HepG2 (cell line): Measurements from ENCODE around the gene MAP3K2. TPM values are rescaled to one million over a fixed set of nuclear protein-coding genes. Genes with fewer than 3 reads are reported as not detected.

Experiments
- CHCHD3 ChIP-seq: sonication (generic); formaldehyde crosslinking; IDR thresholded peaks from 2 replicates; pipeline ENCODE4 v1.8.0; 2022; ENCODE audit warnings: mild to moderate bottlenecking, missing genetic modification reagents, moderate library complexity
- GFI1 ChIP-seq: sonication (generic); formaldehyde crosslinking; IDR thresholded peaks from 2 replicates; pipeline ENCODE4 v1.5.0; 2020; ENCODE audit warnings: missing genetic modification reagents, mild to moderate bottlenecking, borderline replicate concordance
- IKZF4 ChIP-seq: sonication (generic); formaldehyde crosslinking; IDR thresholded peaks from 2 replicates; pipeline ENCODE4 v1.5.1; 2020; ENCODE audit warnings: borderline replicate concordance, mild to moderate bottlenecking, low read depth, missing genetic modification reagents; ENCODE audit errors: not compliant biosample characterization
- MAFG ChIP-seq: sonication (generic); formaldehyde crosslinking; IDR thresholded peaks from 2 replicates; pipeline ENCODE4 v1.5.1; 2020; ENCODE audit warnings: mild to moderate bottlenecking, missing genetic modification reagents
- MYC ChIP-seq: sonication (generic); formaldehyde crosslinking; IDR thresholded peaks from 2 replicates; pipeline ENCODE4 v1.9.0; 2021; ENCODE audit warnings: missing genetic modification reagents, borderline replicate concordance
- NFRKB ChIP-seq: fragments of 450-650 bp; IDR thresholded peaks from 2 replicates; pipeline ENCODE4 v1.6.1; 2017
- SRY ChIP-seq: sonication (generic); formaldehyde crosslinking; IDR thresholded peaks from 2 replicates; pipeline ENCODE4 v1.8.0; 2022; ENCODE audit warnings: mild to moderate bottlenecking, missing genetic modification reagents
- ZBTB8A ChIP-seq: sonication (generic); formaldehyde crosslinking; IDR thresholded peaks from 2 replicates; pipeline ENCODE4 v1.4.0; 2020; ENCODE audit warnings: mild to moderate bottlenecking, low read depth, missing genetic modification reagents, borderline replicate concordance
- ZC3H13 ChIP-seq: sonication (generic); formaldehyde crosslinking; IDR thresholded peaks from 2 replicates; pipeline ENCODE4 v1.8.1; 2023; ENCODE audit warnings: mild to moderate bottlenecking, missing genetic modification reagents, moderate library complexity
- ZMYM3 ChIP-seq: sonication (generic); formaldehyde crosslinking; IDR thresholded peaks from 2 replicates; pipeline ENCODE4 v1.5.1; 2020; ENCODE audit warnings: mild to moderate bottlenecking, missing genetic modification reagents
- ZNF331 ChIP-seq: sonication (generic); formaldehyde crosslinking; IDR thresholded peaks from 2 replicates; pipeline ENCODE4 v1.4.0; 2020; ENCODE audit warnings: missing genetic modification reagents
- ZNF510 ChIP-seq: sonication (generic); formaldehyde crosslinking; IDR thresholded peaks from 2 replicates; pipeline ENCODE4 v1.4.0; 2020; ENCODE audit warnings: low read depth, mild to moderate bottlenecking, missing genetic modification reagents
- ZNF569 ChIP-seq: sonication (generic); formaldehyde crosslinking; IDR thresholded peaks from 2 replicates; pipeline ENCODE4 v1.5.0; 2020; ENCODE audit warnings: mild to moderate bottlenecking, missing genetic modification reagents, moderate library complexity, borderline replicate concordance
- ZNF607 ChIP-seq: sonication (generic); formaldehyde crosslinking; IDR thresholded peaks from 2 replicates; pipeline ENCODE4 v1.5.1; 2020; ENCODE audit warnings: missing genetic modification reagents, mild to moderate bottlenecking, borderline replicate concordance
- ZNF674 ChIP-seq: sonication (generic); formaldehyde crosslinking; IDR thresholded peaks from 2 replicates; pipeline ENCODE4 v1.5.0; 2020; ENCODE audit warnings: low read depth, mild to moderate bottlenecking, missing genetic modification reagents
- ZNF746 ChIP-seq: sonication (generic); formaldehyde crosslinking; IDR thresholded peaks from 2 replicates; pipeline ENCODE4 v1.8.0; 2022; ENCODE audit warnings: mild to moderate bottlenecking, missing genetic modification reagents
- polyA plus RNA-seq, 8 experiments: library from polyadenylated mRNA; depleted of rRNA in 3 of 8; stranded (reverse) in 7 of 8; unstranded in 1 of 8; fragments of >200 nt; fragmentation: Illumina TruSeq in 4 of 8; extraction: Trizol in 4 of 8; gene quantifications; 2 replicates each; pipeline versions ENCODE4 v1.2.1 to v1.2.3, GENCODE V29; 2011 to 2016; ENCODE audit warnings: low read depth in 4 of 8, missing spikeins in 1 of 8, mixed read lengths in 1 of 8; ENCODE audit not compliant: insufficient read depth in 1 of 8
- total RNA-seq, 5 experiments: library from RNA; depleted of rRNA; stranded (reverse); fragments of >200 nt; fragmentation: Illumina TruSeq; extraction: Trizol; gene quantifications; 2 replicates each; pipeline ENCODE4 v1.2.3, GENCODE V29; 2016; ENCODE audit warnings: low read depth in 1 of 5
- TF ChIP-seq, protein P1 (sequence below): sonication (generic); formaldehyde crosslinking; IDR thresholded peaks from 2 replicates; pipeline ENCODE4 v1.5.0; 2020; ENCODE audit warnings: mild to moderate bottlenecking, missing genetic modification reagents
- TF ChIP-seq, protein P2 (sequence below): sonication (generic); formaldehyde crosslinking; IDR thresholded peaks from 2 replicates; pipeline ENCODE4 v1.4.0; 2020; ENCODE audit warnings: missing genetic modification reagents, borderline replicate concordance
- TF ChIP-seq, protein P3 (sequence below): IDR thresholded peaks from 2 replicates; pipeline ENCODE4 v1.6.1; 2018; ENCODE audit warnings: missing genetic modification reagents
- TF ChIP-seq, protein P4 (sequence below): sonication (generic); formaldehyde crosslinking; IDR thresholded peaks from 2 replicates; pipeline ENCODE4 v1.4.0; 2020; ENCODE audit warnings: missing genetic modification reagents, borderline replicate concordance

The MAP3K2 gene
- total and polyA plus RNA-seq, 2 of the 13 experiments (the other 11 are each of a cell fraction or from before 2014, with no cell fraction given), result 12.2 to 37.2 TPM

DNA sequence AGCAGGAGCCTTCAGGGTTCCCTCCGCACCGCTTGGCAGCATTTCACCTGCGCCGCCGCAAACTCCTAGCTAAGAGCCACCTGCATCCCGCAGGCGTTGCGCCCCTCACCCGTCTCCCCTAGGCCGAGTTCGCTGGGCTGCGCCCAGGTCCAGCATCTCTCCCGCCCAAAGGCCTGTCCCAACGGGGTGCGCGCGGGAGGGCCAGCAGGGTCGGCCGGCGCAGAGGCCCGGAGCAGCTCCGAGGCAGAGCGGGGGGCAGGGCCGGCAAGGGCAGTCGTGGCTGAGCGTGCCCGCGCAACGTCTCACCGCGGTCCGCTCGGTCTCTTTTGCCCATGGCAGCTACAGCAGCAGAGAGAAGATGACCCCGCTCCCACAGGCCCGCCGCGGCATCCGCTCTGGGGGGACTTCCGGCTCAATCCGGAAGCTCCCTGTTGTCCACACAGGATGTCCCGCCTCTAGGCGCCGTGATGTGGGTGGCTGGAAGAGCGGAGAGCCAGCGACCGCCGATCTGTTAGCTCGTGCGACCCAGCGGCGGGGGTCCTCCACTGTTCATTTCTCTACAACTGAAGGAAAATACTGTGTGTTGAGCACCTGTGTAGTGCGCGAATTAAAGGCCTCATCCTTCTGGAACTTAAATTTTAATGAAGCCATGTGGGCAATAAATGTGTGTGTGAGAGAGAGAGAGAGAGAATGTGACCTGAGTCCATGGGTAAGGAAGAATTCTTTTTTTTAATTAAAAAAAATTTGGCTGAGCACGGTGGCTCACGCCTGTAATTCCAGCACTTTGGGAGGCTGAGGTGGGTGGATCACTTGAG, 93.8 kb downstream of the MAP3K2 start, which contains the start of gene ERCC3 (continued):
- no peak for TF ChIP-seq ZBTB8A (CRISPR knock-in tag)
- TF ChIP-seq, protein P1, sequence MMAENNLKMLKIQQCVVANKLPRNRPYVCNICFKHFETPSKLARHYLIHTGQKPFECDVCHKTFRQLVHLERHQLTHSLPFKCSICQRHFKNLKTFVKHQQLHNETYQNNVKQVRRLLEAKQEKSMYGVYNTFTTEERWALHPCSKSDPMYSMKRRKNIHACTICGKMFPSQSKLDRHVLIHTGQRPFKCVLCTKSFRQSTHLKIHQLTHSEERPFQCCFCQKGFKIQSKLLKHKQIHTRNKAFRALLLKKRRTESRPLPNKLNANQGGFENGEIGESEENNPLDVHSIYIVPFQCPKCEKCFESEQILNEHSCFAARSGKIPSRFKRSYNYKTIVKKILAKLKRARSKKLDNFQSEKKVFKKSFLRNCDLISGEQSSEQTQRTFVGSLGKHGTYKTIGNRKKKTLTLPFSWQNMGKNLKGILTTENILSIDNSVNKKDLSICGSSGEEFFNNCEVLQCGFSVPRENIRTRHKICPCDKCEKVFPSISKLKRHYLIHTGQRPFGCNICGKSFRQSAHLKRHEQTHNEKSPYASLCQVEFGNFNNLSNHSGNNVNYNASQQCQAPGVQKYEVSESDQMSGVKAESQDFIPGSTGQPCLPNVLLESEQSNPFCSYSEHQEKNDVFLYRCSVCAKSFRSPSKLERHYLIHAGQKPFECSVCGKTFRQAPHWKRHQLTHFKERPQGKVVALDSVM, result peak; percentile 53
- no peak; the same call in 1 of the 2 replicates for TF ChIP-seq ZNF607 (CRISPR knock-in tag)
- peak; percentile 78 for TF ChIP-seq SRY
- TF ChIP-seq ZNF510 (CRISPR knock-in tag), result no peak
- peak; percentile 91 for TF ChIP-seq IKZF4 (CRISPR knock-in tag)
- peak; percentile 12; the same call in 1 of the 2 replicates for TF ChIP-seq ZMYM3 (CRISPR knock-in tag)
- TF ChIP-seq ZNF746 (CRISPR knock-in tag), result peak; percentile 31; the same call in 1 of the 2 replicates
- TF ChIP-seq CHCHD3 (CRISPR knock-in tag), result peak; percentile 91; the same call in 1 of the 2 replicates
- TF ChIP-seq NFRKB, result no peak
- TF ChIP-seq, protein P2, sequence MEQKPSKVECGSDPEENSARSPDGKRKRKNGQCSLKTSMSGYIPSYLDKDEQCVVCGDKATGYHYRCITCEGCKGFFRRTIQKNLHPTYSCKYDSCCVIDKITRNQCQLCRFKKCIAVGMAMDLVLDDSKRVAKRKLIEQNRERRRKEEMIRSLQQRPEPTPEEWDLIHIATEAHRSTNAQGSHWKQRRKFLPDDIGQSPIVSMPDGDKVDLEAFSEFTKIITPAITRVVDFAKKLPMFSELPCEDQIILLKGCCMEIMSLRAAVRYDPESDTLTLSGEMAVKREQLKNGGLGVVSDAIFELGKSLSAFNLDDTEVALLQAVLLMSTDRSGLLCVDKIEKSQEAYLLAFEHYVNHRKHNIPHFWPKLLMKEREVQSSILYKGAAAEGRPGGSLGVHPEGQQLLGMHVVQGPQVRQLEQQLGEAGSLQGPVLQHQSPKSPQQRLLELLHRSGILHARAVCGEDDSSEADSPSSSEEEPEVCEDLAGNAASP (CRISPR knock-in tag), result peak; percentile 68
- peak; percentile 92; the same call in 1 of the 2 replicates for TF ChIP-seq ZNF569 (CRISPR knock-in tag)
- TF ChIP-seq, protein P3, sequence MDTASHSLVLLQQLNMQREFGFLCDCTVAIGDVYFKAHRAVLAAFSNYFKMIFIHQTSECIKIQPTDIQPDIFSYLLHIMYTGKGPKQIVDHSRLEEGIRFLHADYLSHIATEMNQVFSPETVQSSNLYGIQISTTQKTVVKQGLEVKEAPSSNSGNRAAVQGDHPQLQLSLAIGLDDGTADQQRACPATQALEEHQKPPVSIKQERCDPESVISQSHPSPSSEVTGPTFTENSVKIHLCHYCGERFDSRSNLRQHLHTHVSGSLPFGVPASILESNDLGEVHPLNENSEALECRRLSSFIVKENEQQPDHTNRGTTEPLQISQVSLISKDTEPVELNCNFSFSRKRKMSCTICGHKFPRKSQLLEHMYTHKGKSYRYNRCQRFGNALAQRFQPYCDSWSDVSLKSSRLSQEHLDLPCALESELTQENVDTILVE, result peak; percentile 74
- TF ChIP-seq ZNF674 (CRISPR knock-in tag), result 0 out of 2 replicates have a peak, but pooled peaks have one; percentile 92
- TF ChIP-seq MAFG (CRISPR knock-in tag), result no peak
- TF ChIP-seq GFI1, result peak; percentile 70; the same call in 1 of the 2 replicates
- peak; percentile 85; the same call in 1 of the 2 replicates for TF ChIP-seq ZC3H13 (CRISPR knock-in tag)
- peak; percentile 58 for TF ChIP-seq ZNF331 (CRISPR knock-in tag)
- TF ChIP-seq, protein P4, sequence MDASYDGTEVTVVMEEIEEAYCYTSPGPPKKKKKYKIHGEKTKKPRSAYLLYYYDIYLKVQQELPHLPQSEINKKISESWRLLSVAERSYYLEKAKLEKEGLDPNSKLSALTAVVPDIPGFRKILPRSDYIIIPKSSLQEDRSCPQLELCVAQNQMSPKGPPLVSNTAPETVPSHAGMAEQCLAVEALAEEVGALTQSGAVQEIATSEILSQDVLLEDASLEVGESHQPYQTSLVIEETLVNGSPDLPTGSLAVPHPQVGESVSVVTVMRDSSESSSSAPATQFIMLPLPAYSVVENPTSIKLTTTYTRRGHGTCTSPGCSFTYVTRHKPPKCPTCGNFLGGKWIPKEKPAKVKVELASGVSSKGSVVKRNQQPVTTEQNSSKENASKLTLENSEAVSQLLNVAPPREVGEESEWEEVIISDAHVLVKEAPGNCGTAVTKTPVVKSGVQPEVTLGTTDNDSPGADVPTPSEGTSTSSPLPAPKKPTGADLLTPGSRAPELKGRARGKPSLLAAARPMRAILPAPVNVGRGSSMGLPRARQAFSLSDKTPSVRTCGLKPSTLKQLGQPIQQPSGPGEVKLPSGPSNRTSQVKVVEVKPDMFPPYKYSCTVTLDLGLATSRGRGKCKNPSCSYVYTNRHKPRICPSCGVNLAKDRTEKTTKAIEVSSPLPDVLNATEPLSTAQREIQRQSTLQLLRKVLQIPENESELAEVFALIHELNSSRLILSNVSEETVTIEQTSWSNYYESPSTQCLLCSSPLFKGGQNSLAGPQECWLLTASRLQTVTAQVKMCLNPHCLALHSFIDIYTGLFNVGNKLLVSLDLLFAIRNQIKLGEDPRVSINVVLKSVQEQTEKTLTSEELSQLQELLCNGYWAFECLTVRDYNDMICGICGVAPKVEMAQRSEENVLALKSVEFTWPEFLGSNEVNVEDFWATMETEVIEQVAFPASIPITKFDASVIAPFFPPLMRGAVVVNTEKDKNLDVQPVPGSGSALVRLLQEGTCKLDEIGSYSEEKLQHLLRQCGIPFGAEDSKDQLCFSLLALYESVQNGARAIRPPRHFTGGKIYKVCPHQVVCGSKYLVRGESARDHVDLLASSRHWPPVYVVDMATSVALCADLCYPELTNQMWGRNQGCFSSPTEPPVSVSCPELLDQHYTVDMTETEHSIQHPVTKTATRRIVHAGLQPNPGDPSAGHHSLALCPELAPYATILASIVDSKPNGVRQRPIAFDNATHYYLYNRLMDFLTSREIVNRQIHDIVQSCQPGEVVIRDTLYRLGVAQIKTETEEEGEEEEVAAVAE, result no peak; the same call in 1 of the 2 replicates
- peak; percentile 74 for TF ChIP-seq MYC
